Tibial nerve (tissue), 4 donors: ENCODE measurements around the gene CACNA1I. TPM values are rescaled to one million over a fixed set of nuclear protein-coding genes. Genes with fewer than 3 reads are reported as not detected.

Experiments
- DNase-seq, 2 donors: peaks; one replicate each; pipeline ENCODE4 v3.0.0-alpha.2; 2019; ENCODE audit warnings: low spot score in 2 of 2
- H3K27ac ChIP-seq, 4 donors: fragments of 200-600 bp; sonication (generic) in 3 of 4; one replicate each; pipeline ENCODE4 v1.5.1; 2017 to 2019; ENCODE audit warnings: mild to moderate bottlenecking in 1 of 4
- H3K27me3 ChIP-seq, 2 donors: fragments of 200-600 bp; sonication (generic) in 1 of 2; one replicate each; pipeline versions ENCODE4 v1.5.1 to v1.6.0; 2017 to 2019
- H3K36me3 ChIP-seq, 3 donors: fragments of 200-600 bp; sonication (generic); one replicate each; pipeline ENCODE4 v1.5.1; 2018 to 2019
- H3K4me1 ChIP-seq, 4 donors: fragments of 200-600 bp; sonication (generic) in 3 of 4; one replicate each; pipeline ENCODE4 v1.5.1; 2017 to 2019
- H3K4me3 ChIP-seq, 4 donors: fragments of 200-600 bp; sonication (generic) in 3 of 4; one replicate each; pipeline ENCODE4 v1.5.1; 2017 to 2019; ENCODE audit warnings: mild to moderate bottlenecking in 1 of 4, moderate library complexity in 1 of 4
- H3K9me3 ChIP-seq, 4 donors: fragments of 200-600 bp; sonication (generic) in 3 of 4; one replicate each; pipeline ENCODE4 v1.5.1; 2017 to 2019
- EP300 ChIP-seq, 2 donors: sonication (generic); formaldehyde crosslinking; IDR thresholded peaks; one replicate each; pipeline ENCODE4 v1.6.1; 2017; ENCODE audit warnings: antibody characterized with exemption in 2 of 2, mild to moderate bottlenecking in 1 of 2
- POLR2A ChIP-seq, 2 donors: fragments of 450-650 bp; IDR thresholded peaks; one replicate each; pipeline ENCODE4 v1.6.1; 2017; ENCODE audit warnings: antibody characterized with exemption in 2 of 2, mild to moderate bottlenecking in 2 of 2, moderate library complexity in 2 of 2
- WGBS, 2 donors: methylation state at CpG; one replicate each; pipeline ENCODE4 v1.1.5; 2018; 5-methylcytosine and 5-hydroxymethylcytosine counted together
- total RNA-seq, 4 donors: library from RNA; depleted of rRNA; stranded (reverse); fragments of >200 nt; gene quantifications; one replicate each; pipeline ENCODE4 v1.1.0, GENCODE V29; 2016
- TF ChIP-seq, protein P1 (sequence below), 5 experiments: fragments of 200-600 bp in 3 of 5; fragments of 450-650 bp in 2 of 5; sonication (generic) in 3 of 5; IDR thresholded peaks; one replicate each; pipeline ENCODE4 v1.5.1; 2016 to 2019; ENCODE audit warnings: antibody characterized with exemption in 5 of 5, mild to moderate bottlenecking in 3 of 5, moderate library complexity in 2 of 5

Gene CACNA1I
- total RNA-seq, 4 donors from 2014 or later, result 0.42 to 0.78 (median 0.52) TPM

GRCh38 chr22:39567135-39567946 is 3.2 kb upstream of the CACNA1I start:
- WGBS, 2 donors, result 52 to 55% methylated on average over 14 of the region's 14 CpGs
- no peaks in the 10 kb centered on the region for H3K4me1 ChIP-seq
- no peaks in the 10 kb centered on the region for H3K9me3 ChIP-seq
- no peak overlapping the region for H3K4me3 ChIP-seq
- H3K36me3 ChIP-seq, result no peaks in the 10 kb centered on the region
- H3K27me3 ChIP-seq, result no peaks in the 10 kb centered on the region
- no peak for TF ChIP-seq EP300 (IDR thresholded peaks at IDR 0.05)
- TF ChIP-seq, protein P1, sequence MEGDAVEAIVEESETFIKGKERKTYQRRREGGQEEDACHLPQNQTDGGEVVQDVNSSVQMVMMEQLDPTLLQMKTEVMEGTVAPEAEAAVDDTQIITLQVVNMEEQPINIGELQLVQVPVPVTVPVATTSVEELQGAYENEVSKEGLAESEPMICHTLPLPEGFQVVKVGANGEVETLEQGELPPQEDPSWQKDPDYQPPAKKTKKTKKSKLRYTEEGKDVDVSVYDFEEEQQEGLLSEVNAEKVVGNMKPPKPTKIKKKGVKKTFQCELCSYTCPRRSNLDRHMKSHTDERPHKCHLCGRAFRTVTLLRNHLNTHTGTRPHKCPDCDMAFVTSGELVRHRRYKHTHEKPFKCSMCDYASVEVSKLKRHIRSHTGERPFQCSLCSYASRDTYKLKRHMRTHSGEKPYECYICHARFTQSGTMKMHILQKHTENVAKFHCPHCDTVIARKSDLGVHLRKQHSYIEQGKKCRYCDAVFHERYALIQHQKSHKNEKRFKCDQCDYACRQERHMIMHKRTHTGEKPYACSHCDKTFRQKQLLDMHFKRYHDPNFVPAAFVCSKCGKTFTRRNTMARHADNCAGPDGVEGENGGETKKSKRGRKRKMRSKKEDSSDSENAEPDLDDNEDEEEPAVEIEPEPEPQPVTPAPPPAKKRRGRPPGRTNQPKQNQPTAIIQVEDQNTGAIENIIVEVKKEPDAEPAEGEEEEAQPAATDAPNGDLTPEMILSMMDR (IDR thresholded peaks at IDR 0.05), result no peak
- no peak for TF ChIP-seq POLR2A (IDR thresholded peaks at IDR 0.05)
- H3K27ac ChIP-seq, result no peak overlapping the region
- no peak for DNase-seq

- Histone ChIP-seq H3K27ac (no peak overlapping the region), H3K27me3 (no peaks in the 10 kb centered on the region), H3K36me3 (no peaks in the 10 kb centered on the region), H3K9me3 (no peaks in the 10 kb centered on the region), H3K4me3 (no peak overlapping the region), H3K4me1 (no peaks in the 10 kb centered on the region)
- 68 to 74% methylated on average over 17 to 18 of the region's 19 CpGs for WGBS, 2 donors
- no peak for TF ChIP-seq EP300 (IDR thresholded peaks at IDR 0.05)
- TF ChIP-seq POLR2A (IDR thresholded peaks at IDR 0.05), result no peak
- TF ChIP-seq, protein P1 (IDR thresholded peaks at IDR 0.05), result no peak
- no peak for DNase-seq
These were observed 2.1 kb upstream of the CACNA1I start for GRCh38 chr22:39568278-39568981.

GRCh38 chr22:39569066-39569465 is 1.5 kb upstream of the CACNA1I start:
- Histone ChIP-seq H3K4me1 (no peaks in the 10 kb centered on the region), H3K27me3 (no peaks in the 10 kb centered on the region), H3K9me3 (no peaks in the 10 kb centered on the region), H3K4me3 (no peak overlapping the region), H3K27ac (no peak overlapping the region), H3K36me3 (no peaks in the 10 kb centered on the region)
- 91 to 94% methylated on average over 4 to 7 of the region's 7 CpGs for WGBS, 2 donors
- TF ChIP-seq EP300 (IDR thresholded peaks at IDR 0.05) (no peak), POLR2A (IDR thresholded peaks at IDR 0.05) (no peak)
- TF ChIP-seq, protein P1 (IDR thresholded peaks at IDR 0.05), result no peak
- DNase-seq, result no peak

DNA sequence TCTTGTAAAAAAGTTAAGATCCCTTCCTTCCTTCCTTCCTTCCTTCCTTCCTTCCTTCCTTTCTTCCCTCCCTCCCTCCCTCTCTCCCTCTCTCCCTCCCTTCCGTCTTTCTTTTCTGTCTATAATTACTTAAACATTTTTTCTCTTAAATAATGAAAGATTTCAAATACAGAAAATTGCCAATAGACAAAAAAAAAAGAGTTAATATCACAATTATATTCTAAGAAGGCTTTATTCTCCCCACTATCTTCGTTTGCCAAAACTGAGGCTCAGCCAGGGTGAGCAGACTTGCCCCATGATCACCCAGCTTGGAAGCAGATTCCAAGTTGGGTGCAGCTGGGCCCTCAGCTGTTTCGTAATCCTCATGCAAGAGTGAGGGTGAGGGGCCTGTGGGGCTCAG is 327 bp upstream of the CACNA1I start:
- no peak overlapping the region for H3K4me3 ChIP-seq
- WGBS, 2 donors, result 76 to 80% methylated on average over 3 of the region's 3 CpGs
- no peak for TF ChIP-seq POLR2A (IDR thresholded peaks at IDR 0.05)
- TF ChIP-seq, protein P1 (IDR thresholded peaks at IDR 0.05), result no peak
- TF ChIP-seq EP300 (IDR thresholded peaks at IDR 0.05), result no peak

DNA sequence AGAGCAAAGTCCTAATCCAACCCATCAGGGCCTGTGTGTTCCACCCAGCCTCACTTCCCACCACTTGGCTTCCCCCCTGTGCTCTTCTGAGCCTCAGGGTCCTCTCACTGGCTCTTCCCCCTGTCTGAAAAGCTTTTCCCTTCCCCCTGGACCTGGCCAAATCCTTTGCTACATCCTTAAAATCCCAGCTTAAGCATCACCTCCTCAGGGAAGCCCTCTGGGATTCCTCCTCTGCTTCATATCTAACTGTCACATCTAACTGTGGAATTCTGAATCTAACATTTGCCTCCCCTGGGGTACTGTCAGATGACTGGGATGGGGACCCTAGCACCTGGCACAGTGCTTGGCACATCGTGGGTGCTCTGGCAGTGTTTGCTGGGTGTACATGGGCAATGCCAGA is 985 bp downstream of the CACNA1I start:
- Histone ChIP-seq H3K36me3 (no peaks in the 10 kb centered on the region), H3K4me1 (no peaks in the 10 kb centered on the region), H3K27ac (no peak overlapping the region), H3K4me3 (no peak overlapping the region), H3K27me3 (no peaks in the 10 kb centered on the region), H3K9me3 (no peaks in the 10 kb centered on the region)
- 71 to 79% methylated on average over 1 of the region's 1 CpG for WGBS, 2 donors
- DNase-seq, result no peak
- TF ChIP-seq, protein P1 (IDR thresholded peaks at IDR 0.05), result no peak
- no peak for TF ChIP-seq EP300 (IDR thresholded peaks at IDR 0.05)
- TF ChIP-seq POLR2A (IDR thresholded peaks at IDR 0.05), result no peak

More for the DNA sequence above, 327 bp upstream of the CACNA1I start:
- no peaks in the 10 kb centered on the region for H3K27me3 ChIP-seq
- DNase-seq, result no peak
- no peaks in the 10 kb centered on the region for H3K4me1 ChIP-seq
- no peak overlapping the region for H3K27ac ChIP-seq
- H3K36me3 ChIP-seq, result no peaks in the 10 kb centered on the region
- H3K9me3 ChIP-seq, result no peaks in the 10 kb centered on the region
